Endometrium (tissue), 2 donors: ENCODE data around the gene LITAF.

Experiments
- FAIRE-seq: peaks from 2 replicates; lab custom pipeline; 2012; peaks lifted over from hg19 to GRCh38; lab: Jason Lieb, UNC
- donor health status: control.
- donor health status: control.

The LITAF gene

DNA sequence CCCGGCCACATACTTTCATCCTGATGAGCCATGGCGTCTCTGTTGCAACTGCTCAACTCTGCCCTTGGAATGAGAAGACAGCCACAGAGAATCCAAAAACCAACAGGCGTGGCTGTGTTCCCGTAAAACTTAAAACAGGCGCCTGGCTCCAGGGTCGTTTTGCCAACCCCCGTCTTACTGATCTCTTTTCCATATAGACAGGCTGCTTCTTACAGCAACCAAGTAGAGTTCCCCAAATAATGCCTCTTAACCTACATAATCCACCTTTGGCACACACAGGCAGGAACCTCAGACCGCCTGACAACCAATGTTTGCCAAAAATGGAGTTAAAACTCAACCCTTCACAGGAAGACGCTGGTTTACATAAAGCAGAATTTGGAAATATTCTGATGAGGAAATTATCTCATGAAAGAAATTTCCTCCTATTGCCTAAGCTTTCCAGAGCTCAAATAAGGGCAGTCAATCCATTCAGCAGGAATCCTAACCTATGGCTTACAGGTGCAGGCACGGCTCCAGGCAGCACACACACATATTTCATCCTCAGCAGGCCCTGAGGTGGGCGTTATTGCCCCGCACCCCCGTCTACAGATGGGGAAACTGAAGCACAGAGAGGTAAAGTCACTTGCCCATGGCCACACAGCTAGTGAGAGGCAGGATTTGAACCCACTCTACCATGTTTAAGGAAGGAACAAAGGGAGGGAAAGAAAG is 35.8 kb downstream of the LITAF start:
- no peak for FAIRE-seq

DNA sequence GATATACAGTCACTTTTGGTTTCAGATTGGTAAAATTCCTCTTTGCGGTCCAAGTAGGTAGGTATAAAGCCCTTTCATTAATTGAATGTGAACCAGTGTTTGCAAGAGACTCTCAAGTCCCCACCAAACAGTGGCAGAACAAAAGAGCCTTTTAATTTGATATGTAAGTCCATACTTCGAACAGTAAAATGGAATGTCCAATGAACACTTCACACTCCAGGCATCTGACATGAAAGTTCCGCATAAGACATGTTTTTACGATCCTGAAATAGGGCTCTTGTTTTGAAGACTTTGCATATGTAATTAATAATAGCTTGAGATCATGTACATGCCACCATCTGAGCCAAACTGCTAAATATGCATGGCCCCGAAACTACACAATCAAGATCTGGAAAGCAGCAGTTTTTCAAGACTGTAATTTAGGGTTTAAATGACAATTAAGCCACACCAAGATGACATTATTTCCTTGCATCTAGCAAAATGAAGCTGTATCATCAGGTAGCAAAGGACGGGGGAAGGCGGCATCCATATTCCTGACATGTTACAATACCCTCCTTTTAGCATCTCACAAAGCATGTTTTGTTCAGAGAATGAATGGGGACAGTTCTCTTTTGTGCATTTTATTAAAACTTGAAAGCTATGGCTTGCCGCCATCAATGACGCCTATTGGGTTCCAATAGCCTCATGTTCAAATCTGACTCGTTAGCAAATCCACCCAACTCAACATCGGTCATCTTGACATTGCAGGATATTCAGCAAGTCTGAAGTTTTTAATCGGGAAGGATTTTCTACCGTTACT is 39.4 kb downstream of the LITAF start:
- FAIRE-seq, result no peak

- FAIRE-seq, result no peak
These were observed 40.1 kb downstream of the LITAF start for GRCh38 chr16:11546608-11547061.

DNA sequence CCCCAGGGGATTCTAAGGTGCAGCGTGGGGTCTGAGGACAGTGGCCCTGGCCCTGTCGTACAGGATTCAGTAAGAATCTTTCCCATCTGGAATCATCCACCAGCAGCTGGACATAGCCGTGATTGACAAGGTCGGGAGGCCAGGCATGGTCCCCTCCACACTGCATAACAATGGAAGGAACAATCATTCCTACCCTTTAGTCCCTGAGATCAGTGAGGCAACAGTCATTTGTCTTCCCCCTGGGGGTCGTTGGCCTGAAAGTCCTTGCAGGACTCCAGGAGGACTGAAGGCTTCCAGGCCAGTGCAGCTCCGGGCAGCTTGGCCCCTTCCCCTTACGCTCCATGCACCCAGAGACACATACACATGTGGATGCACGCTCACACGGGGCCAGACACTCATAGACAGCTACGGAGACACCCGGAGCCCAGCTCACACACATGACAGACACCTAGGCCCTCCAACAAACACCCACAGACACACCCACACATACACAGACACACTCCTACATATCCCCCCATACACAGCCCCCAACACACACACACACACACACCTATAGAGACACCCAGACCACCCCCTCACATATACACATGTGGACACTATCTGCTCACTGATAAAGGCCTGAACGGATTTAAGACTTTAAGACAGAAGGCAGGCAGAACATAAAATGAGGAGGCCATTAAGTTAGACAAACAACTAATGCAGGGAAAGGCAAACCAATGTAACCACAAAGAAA is 42.9 kb downstream of the LITAF start:
- FAIRE-seq, result no peak

- no peak for FAIRE-seq
These were observed 44.5 kb downstream of the LITAF start for GRCh38 chr16:11542069-11542744.

- no peak for FAIRE-seq
These were observed 47.1 kb downstream of the LITAF start for GRCh38 chr16:11539641-11540050.

DNA sequence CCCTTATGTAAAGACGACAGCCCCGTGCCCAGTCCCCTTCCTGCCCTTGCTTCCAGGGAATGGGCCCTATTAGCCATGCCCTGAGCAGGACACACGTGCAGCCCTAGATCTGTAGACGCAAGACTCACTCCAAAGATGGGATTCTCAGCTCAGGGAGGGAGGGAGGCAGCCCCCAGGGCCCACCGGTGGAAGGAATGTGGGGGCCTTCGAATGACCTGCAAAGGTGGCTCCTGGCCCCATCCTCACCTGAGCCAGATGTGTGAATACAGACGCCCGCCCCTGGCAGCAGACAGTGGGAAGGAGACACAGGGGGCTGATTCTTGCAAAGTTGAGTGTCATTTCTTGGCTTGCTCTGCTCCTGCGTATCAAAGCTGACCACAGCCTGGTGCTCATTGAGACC is 47.8 kb downstream of the LITAF start:
- no peak for FAIRE-seq

- no peak for FAIRE-seq
These were observed 50.4 kb downstream of the LITAF start for GRCh38 chr16:11536104-11536866.

DNA sequence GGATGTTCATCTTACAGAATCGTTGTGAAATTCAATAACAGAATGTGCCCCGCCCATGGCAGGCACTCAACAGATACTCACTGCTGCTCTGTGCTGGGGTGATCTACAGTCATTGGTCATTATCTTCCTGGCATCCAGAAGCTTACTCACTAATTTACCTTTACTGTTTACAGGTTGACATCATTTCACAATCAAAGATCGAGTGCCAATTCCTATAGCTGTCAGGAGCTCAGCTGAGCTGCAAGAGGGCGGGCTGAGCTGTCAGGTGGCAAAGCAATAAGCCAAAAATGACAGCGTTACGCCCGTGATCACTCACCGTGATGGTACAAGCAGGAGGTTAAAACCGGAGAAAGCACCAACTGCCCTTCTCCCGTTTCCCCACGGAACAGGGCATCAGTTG is 51.2 kb downstream of the LITAF start:
- FAIRE-seq, result no peak

DNA sequence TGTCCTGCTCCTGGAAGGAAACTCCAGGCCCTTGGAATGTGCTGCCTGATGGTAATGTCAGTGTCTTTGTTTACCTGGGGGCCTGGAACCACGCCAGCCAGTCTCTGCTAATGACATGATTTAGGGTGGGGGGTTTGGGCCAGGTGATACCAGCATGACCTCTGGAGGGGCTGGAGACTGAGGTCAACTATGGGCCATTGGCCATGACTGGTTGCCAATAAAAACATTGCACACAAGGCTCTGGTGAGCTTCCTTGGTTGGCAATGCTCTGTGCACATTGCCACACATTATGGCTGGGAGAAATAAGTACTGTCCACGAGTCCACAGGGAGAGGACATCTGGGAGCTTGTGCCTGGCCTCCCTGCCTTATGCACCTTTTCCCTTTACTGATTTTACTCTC is 52.5 kb downstream of the LITAF start:
- FAIRE-seq, result no peak

- no peak for FAIRE-seq
These were observed 53.1 kb downstream of the LITAF start for GRCh38 chr16:11533588-11533987.

- FAIRE-seq, result no peak
These were observed 56.4 kb downstream of the LITAF start for GRCh38 chr16:11530171-11530940.

DNA sequence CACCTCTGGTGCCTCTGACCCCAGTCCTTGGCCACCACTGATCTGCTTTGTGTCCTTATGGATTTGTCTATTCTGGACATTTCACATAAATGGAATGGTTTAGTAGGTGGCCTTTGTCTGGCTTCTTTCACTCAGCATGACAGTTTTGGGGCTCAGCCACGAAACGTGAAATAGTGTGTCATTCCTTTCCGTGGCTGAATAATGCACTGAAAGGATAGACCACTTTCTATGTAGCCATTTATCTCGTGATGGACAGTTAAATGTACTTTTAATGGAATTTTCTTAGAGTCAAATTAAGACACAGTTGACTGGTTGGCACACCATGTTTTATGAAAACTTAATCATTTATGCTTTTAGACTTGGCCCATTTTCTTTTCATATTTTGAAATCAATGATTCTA is 57.4 kb downstream of the LITAF start:
- FAIRE-seq, result no peak

DNA sequence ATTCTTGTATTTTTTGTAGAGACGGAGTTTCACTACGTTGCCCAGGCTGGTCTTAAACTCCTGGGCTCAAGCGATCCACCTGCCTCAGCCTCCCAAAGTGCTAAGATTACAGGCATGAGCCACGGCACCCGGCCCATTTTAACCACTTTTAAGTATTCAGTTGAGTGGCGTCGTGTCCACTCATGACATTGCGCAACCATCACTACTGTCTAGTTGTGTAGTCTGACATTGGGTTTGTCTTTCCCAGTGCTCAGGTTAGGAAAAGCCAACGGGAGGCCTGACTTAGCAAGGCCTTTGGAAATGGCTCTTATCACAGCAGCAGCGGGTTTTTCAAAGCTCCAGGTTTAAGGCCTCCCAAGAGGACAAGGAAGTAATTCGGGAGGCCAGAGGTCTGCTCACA is 58.7 kb downstream of the LITAF start:
- no peak for FAIRE-seq

DNA sequence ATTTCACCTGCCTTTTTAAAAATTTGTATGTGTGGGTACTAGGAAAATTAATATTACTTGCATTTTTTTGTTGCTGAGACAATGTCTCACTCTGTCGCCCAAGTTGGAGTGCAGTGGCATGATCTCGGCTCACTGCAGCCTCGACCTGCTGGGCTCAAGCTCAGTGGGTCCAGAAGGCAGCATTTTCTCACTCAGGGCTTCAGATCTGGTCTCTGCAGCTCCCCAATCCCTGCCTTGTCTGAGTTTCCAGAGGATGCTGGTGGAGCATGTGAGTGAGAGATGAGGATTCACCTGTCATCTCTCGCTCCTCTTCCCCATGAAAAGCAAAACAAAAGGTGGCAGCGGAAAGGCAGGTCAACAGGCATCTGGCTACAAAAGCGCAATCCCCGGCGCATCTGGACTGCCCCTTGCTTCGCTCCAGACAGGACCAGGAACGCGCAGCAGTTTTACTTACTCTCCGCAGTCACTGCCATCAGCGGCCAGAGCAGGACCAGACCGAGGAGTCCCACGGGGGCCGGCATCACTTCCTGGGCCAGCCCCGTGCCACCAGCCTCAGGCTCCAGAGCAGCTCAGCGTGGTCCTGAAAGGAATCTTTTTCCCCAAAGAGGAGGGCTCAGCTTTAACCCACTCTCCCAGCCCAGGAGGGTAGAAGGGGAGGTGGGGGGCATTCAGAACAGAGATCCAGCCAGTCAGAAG is 59.9 kb downstream of the LITAF start:
- FAIRE-seq, result no peak

GRCh38 chr16:11524098-11524760 is 62.5 kb downstream of the LITAF start:
- FAIRE-seq, result no peak

DNA sequence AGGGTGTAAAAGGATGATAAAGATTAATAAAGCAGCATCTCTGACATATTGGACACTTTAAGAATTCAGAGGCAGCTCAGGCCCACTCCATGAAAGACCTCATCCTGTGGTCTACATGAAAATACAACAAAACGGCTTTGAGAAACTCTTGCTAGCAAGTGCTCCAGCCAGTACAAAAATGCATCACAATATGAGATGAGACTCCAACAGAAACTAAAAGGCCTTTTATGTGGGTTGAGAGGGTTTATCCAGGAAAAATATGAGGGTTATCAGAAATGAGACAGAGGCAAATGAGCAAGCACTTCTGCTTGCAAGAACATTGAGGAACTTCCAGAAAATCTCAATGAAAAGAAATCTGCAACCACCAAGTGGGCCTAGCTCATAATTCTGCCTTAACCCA is 65.7 kb downstream of the LITAF start:
- no peak for FAIRE-seq

DNA sequence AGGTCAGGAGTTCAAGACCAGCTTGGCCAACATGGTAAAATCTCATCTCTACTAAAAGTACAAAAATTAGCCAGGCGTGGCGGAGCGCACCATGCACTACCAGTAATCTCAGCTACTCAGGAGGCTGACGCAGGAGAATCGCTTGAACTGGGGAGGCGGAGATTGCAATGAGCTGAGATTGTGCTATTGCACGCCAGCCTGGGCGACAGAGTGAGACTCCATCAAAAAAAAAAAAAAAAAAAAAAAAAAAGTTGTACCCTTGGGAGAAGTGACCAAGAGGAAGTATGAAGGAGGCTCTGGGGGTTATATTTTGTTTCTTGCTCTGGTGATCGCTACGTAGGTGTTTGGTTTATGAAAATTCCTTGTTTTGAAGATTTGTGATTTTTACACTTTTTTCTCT is 66.3 kb downstream of the LITAF start:
- no peak for FAIRE-seq

DNA sequence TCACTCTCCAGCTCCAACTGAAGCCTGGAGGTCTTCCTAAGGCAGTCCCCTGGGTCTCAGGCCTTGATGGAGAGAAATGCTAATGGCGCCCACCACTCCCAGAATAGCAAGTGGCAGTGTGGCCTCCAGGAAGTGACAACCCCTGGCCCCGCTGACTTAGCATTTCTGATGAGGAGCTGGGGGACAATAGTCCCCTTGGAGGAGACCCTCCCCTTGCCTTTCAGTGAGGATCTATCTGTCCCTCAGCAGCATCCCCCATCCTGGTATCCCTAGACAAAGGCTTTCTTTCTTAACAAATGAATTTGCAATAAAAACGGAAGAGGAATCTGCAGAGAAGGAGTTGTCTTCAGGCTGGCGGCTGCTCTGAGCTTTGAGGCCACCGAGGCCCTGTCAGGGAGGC is 68.8 kb downstream of the LITAF start:
- FAIRE-seq, result no peak
